ENCODE results near the gene KAT2B.

DNA sequence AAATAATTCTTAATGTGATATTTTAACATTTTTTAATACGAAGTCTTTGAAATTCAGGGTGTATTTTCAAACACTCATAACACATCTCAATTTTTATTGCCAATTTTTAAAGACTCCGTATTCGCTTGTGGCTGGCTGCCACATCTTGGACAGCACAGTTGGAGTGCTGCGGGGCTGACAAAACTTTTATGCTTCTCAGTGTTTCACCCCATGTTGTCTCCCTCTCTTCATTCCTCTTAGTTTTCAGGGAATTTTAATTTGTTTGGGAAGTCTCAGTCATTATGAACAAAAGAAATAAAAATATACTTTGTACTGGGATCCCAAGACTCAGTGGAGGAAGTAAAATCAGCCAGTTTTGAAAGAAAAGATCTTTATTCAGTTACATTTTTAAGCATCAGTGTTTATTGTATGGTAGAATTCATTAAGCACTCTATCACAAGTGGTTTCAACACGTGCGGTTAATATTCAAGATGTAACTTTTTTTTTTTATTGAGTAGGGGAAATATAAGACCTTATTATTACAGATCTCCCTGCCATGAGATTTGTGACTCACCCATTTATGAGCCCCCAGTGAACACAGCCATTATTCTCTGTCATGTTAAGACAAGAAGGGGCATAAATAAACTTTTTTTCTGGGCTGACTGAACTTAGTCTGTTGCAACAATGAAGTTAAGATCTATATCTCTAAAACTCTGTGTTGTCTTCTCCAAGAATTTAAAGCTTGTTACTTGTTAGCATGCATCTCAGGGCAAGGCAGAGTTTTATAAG lies 26.8 kb downstream of the KAT2B start:
- no peak for TF ChIP-seq POLR2A (IDR thresholded peaks at IDR 0.05)
- TF ChIP-seq, protein P1, sequence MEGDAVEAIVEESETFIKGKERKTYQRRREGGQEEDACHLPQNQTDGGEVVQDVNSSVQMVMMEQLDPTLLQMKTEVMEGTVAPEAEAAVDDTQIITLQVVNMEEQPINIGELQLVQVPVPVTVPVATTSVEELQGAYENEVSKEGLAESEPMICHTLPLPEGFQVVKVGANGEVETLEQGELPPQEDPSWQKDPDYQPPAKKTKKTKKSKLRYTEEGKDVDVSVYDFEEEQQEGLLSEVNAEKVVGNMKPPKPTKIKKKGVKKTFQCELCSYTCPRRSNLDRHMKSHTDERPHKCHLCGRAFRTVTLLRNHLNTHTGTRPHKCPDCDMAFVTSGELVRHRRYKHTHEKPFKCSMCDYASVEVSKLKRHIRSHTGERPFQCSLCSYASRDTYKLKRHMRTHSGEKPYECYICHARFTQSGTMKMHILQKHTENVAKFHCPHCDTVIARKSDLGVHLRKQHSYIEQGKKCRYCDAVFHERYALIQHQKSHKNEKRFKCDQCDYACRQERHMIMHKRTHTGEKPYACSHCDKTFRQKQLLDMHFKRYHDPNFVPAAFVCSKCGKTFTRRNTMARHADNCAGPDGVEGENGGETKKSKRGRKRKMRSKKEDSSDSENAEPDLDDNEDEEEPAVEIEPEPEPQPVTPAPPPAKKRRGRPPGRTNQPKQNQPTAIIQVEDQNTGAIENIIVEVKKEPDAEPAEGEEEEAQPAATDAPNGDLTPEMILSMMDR (IDR thresholded peaks at IDR 0.05), result no peak
